Measurements from ENCODE around the gene PELI3. TPM values are rescaled to one million over a fixed set of nuclear protein-coding genes. Genes with fewer than 3 reads are reported as not detected.
A peak's percentile ranks its signal among the peaks of the same experiment; 100 is the strongest.

The PELI3 gene
- 11.7 TPM for polyA plus RNA-seq (2012; ENCODE audit: insufficient read length, low read depth)

- TF ChIP-seq TAF1 (IDR thresholded peaks at IDR 0.05; ENCODE audit: borderline replicate concordance, insufficient read depth, low read length) (no peak), SIN3A (IDR thresholded peaks at IDR 0.05; ENCODE audit: borderline replicate concordance, insufficient read depth, low read length) (no peak), REST (IDR thresholded peaks at IDR 0.05; ENCODE audit: insufficient read depth in 1 of 2, low read depth in 2 of 2, low read length in 2 of 2) (no peak), POLR2AphosphoS5 (IDR thresholded peaks at IDR 0.05; ENCODE audit: low read depth, low read length) (no peak; the same call in 1 of the 2 replicates), FOXP2 (optimal IDR thresholded peaks at IDR 0.05; ENCODE audit: borderline replicate concordance, extremely low read depth, extremely low read length, insufficient read depth) (no peak)
Measured at GRCh38 chr11:66466225-66467033, at the start of gene PELI3. Gene PELI3 (plus strand): TSS chr11:66466905. CDS start chr11:66468129, 1,224 bp downstream.

- no peak for TF ChIP-seq REST (IDR thresholded peaks at IDR 0.05; ENCODE audit: insufficient read depth in 1 of 2, low read depth in 2 of 2, low read length in 2 of 2)
Measured at GRCh38 chr11:66417000-66417399, 49.7 kb upstream of the PELI3 start.

- TF ChIP-seq TAF1 (IDR thresholded peaks at IDR 0.05; ENCODE audit: borderline replicate concordance, insufficient read depth, low read length) (no peak), POLR2AphosphoS5 (IDR thresholded peaks at IDR 0.05; ENCODE audit: low read depth, low read length) (no peak), REST (IDR thresholded peaks at IDR 0.05; ENCODE audit: insufficient read depth in 1 of 2, low read depth in 2 of 2, low read length in 2 of 2) (peak; percentile 98 to 99)
Measured at GRCh38 chr11:66418168-66418985, 48.3 kb upstream of the PELI3 start.

GRCh38 chr11:66418986-66419308 lies 47.8 kb upstream of the PELI3 start:
- TF ChIP-seq SIN3A (IDR thresholded peaks at IDR 0.05; ENCODE audit: borderline replicate concordance, insufficient read depth, low read length) (no peak), TAF1 (IDR thresholded peaks at IDR 0.05; ENCODE audit: borderline replicate concordance, insufficient read depth, low read length) (no peak), POLR2AphosphoS5 (IDR thresholded peaks at IDR 0.05; ENCODE audit: low read depth, low read length) (no peak), FOXP2 (optimal IDR thresholded peaks at IDR 0.05; ENCODE audit: borderline replicate concordance, extremely low read depth, extremely low read length, insufficient read depth) (no peak), REST (IDR thresholded peaks at IDR 0.05; ENCODE audit: insufficient read depth in 1 of 2, low read depth in 2 of 2, low read length in 2 of 2) (no peak)

Measured in PFSK-1 (cell line).